Gastrocnemius medialis (tissue), 4 donors: ENCODE data around the gene MLXIP.

Experiments
- POLR2A ChIP-seq, 2 donors: fragments of 450-650 bp; IDR thresholded peaks; one replicate each; pipeline ENCODE4 v1.6.1; 2017; ENCODE audit warnings: antibody characterized with exemption in 2 of 2, mild to moderate bottlenecking in 2 of 2, moderate library complexity in 2 of 2
- TF ChIP-seq, protein P1 (sequence below), 5 experiments: fragments of 450-650 bp in 3 of 5; fragments of 200-600 bp in 2 of 5; sonication (generic) in 2 of 5; IDR thresholded peaks in 4 of 5; conservative IDR thresholded peaks in 1 of 5; 1 replicate in 4 of 5; 2 replicates in 1 of 5; pipeline ENCODE4 v1.5.1; 2016 to 2019; ENCODE audit warnings: antibody characterized with exemption in 5 of 5, mild to moderate bottlenecking in 3 of 5, moderate library complexity in 3 of 5

- no peak for TF ChIP-seq POLR2A (IDR thresholded peaks at IDR 0.05)
- TF ChIP-seq, protein P1, sequence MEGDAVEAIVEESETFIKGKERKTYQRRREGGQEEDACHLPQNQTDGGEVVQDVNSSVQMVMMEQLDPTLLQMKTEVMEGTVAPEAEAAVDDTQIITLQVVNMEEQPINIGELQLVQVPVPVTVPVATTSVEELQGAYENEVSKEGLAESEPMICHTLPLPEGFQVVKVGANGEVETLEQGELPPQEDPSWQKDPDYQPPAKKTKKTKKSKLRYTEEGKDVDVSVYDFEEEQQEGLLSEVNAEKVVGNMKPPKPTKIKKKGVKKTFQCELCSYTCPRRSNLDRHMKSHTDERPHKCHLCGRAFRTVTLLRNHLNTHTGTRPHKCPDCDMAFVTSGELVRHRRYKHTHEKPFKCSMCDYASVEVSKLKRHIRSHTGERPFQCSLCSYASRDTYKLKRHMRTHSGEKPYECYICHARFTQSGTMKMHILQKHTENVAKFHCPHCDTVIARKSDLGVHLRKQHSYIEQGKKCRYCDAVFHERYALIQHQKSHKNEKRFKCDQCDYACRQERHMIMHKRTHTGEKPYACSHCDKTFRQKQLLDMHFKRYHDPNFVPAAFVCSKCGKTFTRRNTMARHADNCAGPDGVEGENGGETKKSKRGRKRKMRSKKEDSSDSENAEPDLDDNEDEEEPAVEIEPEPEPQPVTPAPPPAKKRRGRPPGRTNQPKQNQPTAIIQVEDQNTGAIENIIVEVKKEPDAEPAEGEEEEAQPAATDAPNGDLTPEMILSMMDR (IDR thresholded peaks at IDR 0.05 in 4 of 5, conservative IDR thresholded peaks at IDR 0.05 in 1 of 5): no peak
Measured at GRCh38 chr12:122183588-122183940, 105.0 kb downstream of the MLXIP start.
